SKM-1 treated with dmso at 0.1 percent for 144 hours (cell line): ENCODE results near the gene SH3GL3.

Source experiments
- DNase-seq: peaks from one replicate; lab custom pipeline; 2025; ENCODE audit not compliant: unreplicated experiment; lab: John Stamatoyannopoulos, UW

Gene SH3GL3

DNA sequence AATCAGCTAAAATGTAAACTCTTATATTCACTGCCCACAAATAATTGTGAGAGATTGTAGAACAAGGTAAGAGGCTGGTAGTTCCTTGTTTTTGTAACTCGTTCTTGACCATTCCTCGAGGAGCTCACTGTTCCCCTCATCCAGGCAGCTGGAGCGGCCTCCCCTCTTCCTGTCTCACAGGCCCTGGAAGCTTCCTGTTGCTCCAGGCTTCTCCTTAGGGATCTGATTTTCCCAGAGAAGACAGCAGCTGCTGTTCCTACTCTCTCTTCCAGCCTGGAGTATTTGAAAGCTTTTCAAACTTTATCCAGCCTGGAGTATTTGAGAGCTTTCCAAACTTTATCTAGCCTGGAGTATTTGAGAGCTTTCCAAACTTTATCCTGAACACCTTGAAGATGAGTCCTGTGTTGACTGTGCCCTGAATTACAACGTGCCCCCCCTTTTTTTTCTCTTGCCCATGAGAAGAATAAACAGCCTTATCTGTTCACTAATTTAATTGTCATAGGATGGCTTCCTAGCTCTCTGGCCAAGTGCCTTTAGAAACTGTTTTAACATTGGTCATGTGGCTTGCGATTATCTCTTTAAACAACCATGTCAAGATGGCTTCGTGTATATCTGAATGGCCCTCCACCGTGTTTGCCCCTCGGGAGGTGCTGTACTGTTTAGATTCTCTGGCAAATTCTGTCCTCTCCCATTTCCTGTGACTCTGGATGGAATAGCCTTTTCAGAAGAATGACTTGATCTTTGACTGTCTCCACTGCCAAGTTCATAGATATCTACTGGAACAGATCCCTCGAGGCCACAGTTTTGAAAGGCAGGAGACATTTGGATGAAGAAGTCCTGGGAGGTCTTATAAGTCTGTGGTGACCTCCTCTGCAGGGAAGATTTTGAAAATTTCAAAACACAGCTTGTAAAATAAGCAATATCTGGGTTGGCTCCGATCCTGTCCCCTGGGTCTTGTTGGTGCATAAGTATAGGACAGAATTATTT lies 211.6 kb downstream of the SH3GL3 start:
- DNase-seq, result no peak

DNA sequence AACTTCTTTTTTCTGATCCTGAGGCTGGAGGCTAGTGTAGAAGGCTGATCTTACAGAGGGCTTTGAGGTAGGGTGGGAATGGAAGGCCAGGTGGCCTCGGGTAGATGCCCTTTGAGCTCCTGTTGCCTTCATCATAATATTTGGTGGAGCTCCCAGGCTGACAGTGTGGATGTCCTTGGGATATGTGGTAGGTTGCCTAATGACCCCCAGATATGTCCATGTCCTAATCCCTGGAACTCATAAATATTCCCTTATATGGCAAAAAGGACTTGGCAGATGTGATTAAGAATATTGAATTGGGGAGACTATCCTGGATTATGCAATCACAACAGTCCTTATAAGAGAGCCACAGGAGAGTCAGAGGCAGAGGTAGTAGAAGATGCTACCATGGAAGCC lies 212.3 kb downstream of the SH3GL3 start:
- no peak for DNase-seq

DNA sequence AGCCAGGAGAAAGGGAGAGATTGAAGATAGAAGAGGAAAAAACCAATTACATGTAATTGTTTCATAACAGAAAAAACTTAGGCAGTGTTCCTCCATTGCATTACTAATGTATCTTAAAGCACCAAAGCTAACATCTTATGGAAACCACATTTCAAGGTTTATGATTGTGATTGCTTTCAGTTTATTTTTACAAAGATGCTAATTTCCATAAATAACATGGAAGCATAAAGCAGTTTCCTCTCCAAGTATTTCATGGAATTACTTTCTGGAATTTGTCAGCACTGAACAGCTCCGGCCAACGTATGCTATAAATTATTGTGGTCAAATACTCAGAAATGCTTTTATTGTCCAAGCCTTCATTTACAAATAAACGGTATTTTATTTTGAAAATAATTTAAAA lies 218.3 kb downstream of the SH3GL3 start:
- DNase-seq, result no peak
